IPS-NIHi11 (cell line): ENCODE results near the gene TGM3.
A peak's percentile ranks its signal among the peaks of the same experiment; 100 is the strongest.

ENCODE experiments used
- DNase-seq: peaks from one replicate; pipeline ENCODE4 v3.0.0; 2012; ENCODE audit warnings: mixed read lengths, low spot score

TGM3 gene

GRCh38 chr20:2283706-2284423 lies 11.9 kb upstream of the TGM3 start:
- no peak for DNase-seq

GRCh38 chr20:2285193-2285592 lies 10.6 kb upstream of the TGM3 start:
- DNase-seq, result no peak

GRCh38 chr20:2285613-2286012 lies 10.2 kb upstream of the TGM3 start:
- no peak for DNase-seq

GRCh38 chr20:2287504-2287903 lies 8.3 kb upstream of the TGM3 start:
- DNase-seq, result no peak

DNA sequence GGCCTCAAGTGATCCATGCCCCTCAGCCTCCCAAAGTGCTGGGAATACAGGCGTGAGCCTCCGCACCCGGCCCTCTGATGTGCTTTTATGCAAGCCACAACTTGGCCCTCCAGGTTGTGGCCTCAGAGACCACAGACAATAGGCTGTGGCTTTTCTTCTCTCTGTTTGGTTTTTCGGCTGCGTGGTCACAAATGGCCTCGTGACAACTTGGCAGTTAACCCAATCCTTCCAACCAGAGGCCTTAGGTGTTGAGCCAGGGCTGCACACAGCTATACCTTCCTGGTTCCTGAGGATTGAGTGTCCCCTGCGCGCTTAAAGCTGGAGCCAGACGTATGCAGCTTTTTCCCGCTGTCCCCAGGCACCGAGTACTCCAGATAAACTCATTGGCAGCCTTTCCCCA lies 6.3 kb upstream of the TGM3 start:
- no peak for DNase-seq

DNA sequence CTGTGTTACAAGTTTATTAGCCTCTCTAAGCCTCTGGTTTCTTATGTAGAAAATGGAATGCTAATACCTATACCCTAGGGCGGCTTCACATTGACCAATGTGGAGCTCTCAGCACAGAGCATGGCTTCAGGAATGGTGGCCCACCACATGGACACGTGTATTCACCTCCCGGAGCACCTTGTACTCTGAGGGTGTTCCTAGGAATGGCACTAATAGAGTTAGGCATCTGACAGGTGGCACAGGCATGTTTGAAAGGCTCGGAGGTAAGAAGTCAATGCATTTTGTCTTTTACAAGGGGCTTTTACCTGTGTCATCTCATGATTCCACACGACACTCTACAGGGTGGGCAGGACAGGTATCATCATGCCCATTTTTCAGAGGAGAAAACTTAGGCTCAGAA lies 5.3 kb upstream of the TGM3 start:
- no peak for DNase-seq

DNA sequence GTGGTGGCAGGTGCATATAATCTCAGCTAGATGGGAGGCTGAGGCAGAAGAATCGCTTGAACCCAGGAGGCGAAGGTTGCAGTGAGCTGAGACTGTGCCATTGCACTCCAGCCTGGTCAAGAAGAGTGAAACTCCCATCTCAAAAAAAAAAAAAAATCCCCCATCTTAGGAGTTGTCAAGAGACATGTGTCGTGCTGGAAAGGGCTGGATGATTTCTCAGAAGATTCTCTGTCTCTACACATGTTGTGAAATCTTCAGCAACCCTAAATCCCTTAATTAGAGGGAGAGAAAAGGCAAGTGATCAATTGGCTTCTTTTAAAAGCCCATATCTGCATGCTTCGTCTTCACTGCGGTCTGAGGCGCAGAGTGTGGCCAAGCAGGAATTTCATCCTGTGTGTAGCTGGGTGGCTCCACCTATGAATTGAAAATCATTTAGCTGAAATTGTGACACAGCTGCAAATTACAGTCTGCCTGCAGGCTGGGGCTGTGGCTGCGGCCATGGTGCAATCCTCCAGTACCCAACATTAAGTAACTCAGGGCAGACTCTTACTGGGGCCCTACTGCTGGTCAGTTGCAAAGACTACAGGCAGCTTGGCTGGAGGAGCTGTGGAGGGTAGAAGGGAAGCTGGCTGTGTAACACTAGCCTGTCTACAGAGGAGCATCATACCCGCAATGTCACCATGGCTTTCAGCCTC lies 3.2 kb upstream of the TGM3 start:
- no peak for DNase-seq

DNA sequence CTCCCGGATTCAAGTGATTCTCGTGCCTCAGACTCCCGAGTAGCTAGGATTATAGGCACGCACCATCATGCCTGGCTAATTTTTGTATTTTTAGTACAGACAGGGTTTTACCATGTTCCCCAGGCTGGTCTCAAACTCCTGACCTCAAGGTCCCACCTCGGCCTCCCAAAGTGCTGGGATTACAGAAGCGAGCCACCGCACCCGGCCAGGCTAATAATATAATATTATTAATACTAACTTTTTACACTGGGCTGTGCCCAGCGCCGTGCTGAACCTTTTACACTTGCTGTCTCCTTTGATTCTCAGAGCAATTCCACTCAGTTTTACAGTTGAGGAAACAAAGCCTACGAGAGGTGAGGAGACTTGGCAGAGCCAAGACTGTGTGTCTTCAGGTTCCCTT lies 2.3 kb upstream of the TGM3 start:
- no peak for DNase-seq

DNA sequence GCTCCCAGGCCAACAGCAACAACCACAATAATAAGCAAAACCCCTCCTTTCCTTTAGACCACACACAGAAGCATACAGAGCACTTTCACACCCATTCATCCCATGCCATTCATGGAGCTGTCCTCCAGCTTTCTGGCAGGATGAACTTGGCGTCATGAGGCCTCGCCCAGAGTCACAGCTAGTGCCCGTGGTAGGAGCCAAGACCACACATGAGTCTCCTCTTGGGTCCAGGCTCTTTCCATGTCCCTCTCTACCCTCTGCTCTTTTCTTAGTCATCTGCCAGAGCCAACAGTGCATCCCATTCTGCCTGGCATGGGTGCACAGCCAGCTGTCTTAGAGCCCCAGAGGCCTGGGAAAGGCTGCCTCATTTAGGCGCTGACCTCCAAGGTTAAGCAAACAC lies 1.8 kb upstream of the TGM3 start:
- no peak for DNase-seq

GRCh38 chr20:2295286-2295685 lies 515 bp upstream of the TGM3 start:
- no peak for DNase-seq

- peak; percentile 22 for DNase-seq
Measured at GRCh38 chr20:2296524-2297356, 939 bp downstream of the TGM3 start.

DNA sequence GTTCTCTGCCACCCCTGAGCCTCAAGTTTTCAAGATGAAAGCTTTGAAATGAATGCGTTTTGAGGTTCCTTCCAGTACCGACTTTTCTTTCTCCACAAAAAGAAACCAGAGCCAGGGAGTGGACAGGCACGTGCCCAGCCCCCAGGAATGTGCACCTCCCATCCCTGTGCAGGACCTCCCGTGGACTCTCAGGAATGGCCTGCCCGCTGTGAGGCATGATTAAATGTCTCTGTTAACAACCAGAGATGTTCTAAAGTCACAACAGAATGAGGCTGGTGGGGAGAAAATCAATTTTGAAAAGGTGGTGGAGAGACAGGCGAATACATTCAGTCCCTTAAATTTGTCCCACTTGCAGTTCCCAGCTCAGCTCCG lies 1.5 kb downstream of the TGM3 start:
- peak; percentile 41 for DNase-seq

DNA sequence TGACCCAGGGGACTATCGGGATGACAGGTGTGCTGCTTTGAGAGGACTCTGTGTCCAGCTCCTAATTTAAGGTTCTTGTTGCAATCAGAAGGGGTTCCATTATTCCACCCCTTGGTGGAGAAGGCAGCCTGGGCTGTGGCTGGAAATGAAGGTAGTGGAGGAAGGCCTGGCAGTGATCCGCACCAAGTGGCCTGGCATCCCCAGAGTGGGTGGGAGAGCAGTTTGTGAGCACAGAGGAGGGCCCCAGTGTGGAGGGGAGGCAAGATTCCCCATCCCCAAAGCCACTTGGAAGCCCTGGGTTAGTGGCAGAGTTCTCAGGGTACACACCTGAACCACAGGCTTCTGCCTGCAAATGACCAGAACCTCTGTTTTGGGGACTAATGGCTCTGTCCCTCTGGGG lies 2.3 kb downstream of the TGM3 start:
- no peak for DNase-seq

DNA sequence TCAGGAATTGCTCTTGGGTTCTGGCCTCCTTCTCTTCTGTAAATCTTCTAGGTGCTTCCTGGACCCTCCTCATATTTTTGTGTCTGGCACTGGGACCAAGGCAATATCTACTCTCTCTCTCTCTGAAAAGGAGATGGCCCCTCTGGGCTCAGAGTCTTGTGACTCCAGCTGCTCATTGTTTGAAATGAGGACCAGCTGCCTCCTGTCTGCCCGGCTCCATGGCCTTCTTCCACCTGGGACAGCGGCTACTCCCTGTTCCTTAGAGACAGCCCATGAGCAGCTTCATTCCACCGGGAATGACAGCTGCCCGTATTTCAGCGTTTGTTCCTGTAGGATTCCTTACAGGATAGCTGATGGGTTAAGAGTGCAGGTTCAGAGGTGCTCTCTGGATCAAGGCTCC lies 2.9 kb downstream of the TGM3 start:
- DNase-seq, result no peak

DNA sequence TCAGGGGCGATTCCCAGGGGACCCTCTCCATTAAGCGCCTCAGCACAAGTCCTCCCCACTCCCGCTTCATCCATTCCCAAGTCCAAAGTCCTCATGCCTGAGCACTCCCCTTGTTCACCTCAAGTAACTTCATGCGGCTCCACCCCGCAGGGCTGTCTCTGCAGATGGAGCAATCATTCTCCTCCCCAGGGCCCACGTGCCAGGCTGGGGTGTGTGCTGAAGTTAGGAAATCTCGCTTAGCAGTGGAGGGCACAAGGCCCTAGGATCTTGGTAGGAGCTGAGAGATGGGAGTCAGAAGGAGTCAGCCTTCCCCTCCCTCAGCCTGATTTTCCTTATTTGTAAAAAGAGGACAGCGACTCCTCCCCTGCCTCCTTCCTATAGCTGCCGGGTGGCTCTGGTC lies 3.5 kb downstream of the TGM3 start:
- no peak for DNase-seq

DNA sequence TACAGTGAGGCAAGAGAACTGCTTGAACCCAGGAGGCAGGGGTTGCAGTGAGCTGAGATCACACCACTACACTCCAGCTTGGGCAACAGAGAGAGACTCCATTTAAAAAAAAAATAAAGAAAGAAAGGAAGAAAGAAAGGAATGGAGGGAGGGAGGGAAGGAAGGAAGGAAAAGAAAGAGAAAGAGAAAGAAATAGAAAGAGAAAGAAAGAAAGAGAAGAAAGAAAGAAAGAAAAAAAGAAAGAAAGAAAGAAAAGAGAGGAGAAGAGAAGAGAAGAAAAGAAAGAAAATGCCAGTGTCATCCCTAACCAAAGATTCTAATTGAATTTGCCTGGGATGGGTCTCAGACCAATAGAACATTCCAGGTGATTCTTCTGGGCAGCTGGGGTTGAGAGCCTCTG lies 4.2 kb downstream of the TGM3 start:
- DNase-seq, result no peak

GRCh38 chr20:2300420-2300819 lies 4.6 kb downstream of the TGM3 start:
- DNase-seq, result no peak

- no peak for DNase-seq
Measured at GRCh38 chr20:2301164-2301622, 5.4 kb downstream of the TGM3 start.

DNA sequence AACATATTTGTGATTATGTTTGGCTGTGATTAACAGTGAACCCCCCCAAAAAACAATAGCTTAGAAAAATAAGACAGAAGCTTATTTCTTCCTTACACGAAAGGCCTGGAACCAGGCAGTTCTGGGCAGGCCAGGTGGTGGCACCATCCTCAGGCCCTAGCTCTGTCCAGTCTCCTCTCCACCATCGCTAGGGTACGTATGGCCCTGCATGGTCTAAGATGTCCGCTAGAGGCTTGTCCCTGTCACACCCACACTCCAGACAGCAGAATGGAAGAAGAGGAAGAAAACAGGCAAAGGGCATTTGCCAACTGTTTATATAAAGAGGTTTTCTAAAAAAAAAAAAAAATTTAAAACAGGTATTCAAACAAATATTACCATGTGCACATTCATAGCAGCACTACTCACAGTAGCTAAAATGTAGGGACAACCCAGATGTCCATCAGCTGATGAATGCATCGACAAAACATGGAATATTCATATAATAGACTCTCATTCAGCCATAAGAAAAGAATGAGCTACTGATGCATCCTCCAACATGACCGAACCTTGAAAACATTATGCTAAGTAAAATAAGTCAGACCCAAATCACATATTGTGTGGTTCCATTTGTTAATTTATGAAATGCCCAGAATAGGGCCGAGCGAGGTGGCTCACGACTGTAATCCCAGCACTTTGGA lies 6.7 kb downstream of the TGM3 start:
- DNase-seq, result peak; percentile 29

- no peak for DNase-seq
Measured at GRCh38 chr20:2303673-2304072, 7.9 kb downstream of the TGM3 start.

DNA sequence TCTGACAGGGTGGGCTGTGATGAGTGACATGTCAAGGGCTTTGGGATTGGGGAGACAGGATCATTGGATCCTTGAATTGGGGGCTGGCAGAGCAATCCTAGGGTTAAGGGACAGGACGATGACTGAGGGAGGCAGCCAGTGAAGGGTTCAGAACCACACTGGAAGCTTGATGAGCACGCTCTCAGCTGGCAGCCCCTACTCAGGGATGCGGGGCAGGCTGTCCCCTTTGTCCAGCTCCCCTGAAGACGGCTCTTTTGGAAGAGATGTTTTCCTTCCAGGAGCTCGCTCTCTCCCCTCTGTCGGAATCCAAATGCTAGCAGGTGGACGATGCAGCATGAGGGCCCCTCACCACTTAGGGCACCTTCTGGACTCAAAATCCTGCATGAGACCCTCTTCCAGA lies 8.4 kb downstream of the TGM3 start:
- no peak for DNase-seq

GRCh38 chr20:2305029-2305428 lies 9.2 kb downstream of the TGM3 start:
- no peak for DNase-seq
